ENCODE data around the gene DAG1. TPM values are rescaled to one million over a fixed set of nuclear protein-coding genes. Genes with fewer than 3 reads are reported as not detected.

DAG1 gene
- total RNA-seq, 1 experiment from 2014 or later: 226 TPM

DNA sequence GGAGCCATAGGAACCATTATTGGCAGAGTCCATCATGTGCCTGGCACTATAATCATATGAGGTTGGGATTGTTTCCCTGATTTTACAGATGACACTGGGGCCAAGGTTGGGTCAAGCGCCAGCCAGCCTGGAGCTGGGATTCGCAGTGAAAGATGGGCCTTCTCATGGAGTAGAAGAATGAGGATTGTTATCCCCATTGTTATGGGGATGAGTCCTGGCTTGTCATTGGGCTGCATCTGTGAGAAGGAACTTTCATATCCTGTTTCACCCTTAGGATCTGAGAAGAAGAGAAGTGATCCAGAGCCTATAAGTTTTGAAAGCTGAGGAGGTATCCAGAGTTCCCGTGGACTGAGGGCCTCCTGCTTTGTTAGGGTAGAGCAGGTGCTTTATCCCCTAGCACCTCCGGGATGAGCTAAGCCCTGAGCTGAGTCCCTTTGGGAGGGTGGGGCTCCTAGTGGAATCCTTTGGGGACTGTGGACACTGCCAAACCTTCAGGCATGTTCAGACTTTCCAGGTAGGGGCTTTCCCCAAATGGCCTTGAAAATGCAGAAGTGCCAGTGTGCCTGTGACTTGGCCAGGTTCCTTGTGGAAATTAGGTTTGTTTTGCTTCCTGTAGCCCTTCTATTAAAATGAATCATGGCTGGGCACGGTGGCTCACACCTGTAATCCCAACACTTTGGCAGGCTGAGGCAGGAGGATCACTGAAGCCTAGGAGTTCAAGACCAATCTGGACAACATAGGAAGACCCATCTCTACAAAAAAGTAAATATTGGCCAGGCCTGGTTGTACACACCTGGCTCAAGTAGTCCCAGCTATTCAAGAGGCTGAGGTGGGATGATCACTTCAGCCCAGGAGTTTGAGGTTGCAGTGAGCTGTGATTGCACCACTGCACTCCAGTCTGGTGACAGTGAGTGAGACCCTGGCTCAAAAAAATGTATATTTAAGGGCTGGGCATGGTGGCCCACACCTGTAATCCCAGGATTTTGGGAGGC is 54.0 kb downstream of the DAG1 start:
- CTCF ChIA-PET: interaction anchor here (0.6 to 1.0 kb wide), 4 partner anchors 10 to 356 kb away, joined by 3 to 9 read pairs (median 4); no protein-coding TSS in a partner anchor
- TF ChIP-seq, protein P1, sequence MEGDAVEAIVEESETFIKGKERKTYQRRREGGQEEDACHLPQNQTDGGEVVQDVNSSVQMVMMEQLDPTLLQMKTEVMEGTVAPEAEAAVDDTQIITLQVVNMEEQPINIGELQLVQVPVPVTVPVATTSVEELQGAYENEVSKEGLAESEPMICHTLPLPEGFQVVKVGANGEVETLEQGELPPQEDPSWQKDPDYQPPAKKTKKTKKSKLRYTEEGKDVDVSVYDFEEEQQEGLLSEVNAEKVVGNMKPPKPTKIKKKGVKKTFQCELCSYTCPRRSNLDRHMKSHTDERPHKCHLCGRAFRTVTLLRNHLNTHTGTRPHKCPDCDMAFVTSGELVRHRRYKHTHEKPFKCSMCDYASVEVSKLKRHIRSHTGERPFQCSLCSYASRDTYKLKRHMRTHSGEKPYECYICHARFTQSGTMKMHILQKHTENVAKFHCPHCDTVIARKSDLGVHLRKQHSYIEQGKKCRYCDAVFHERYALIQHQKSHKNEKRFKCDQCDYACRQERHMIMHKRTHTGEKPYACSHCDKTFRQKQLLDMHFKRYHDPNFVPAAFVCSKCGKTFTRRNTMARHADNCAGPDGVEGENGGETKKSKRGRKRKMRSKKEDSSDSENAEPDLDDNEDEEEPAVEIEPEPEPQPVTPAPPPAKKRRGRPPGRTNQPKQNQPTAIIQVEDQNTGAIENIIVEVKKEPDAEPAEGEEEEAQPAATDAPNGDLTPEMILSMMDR (IDR thresholded peaks at IDR 0.05; ENCODE audit: unreplicated experiment): no peak
- Mint-ChIP-seq H3K4me3 (ENCODE audit: low read depth, unreplicated experiment) (no peak overlapping the region), H3K36me3 (ENCODE audit: insufficient read depth, unreplicated experiment) (peaks cover 50% of the 10 kb centered on the region), H3K27ac (ENCODE audit: unreplicated experiment) (no peak overlapping the region), H3K4me1 (ENCODE audit: low read depth, unreplicated experiment) (peaks cover 17% of the 10 kb centered on the region), H3K27me3 (ENCODE audit: unreplicated experiment) (no peaks in the 10 kb centered on the region), H3K9me3 (ENCODE audit: low read depth, unreplicated experiment) (no peaks in the 10 kb centered on the region)
- BruUV-seq (replicated peaks): no TSS peak
- intact Hi-C loops (cut with micrococcal nuclease; ENCODE audit: unreplicated experiment): no loop called here
- DNase-seq: peak; percentile 21

DNA sequence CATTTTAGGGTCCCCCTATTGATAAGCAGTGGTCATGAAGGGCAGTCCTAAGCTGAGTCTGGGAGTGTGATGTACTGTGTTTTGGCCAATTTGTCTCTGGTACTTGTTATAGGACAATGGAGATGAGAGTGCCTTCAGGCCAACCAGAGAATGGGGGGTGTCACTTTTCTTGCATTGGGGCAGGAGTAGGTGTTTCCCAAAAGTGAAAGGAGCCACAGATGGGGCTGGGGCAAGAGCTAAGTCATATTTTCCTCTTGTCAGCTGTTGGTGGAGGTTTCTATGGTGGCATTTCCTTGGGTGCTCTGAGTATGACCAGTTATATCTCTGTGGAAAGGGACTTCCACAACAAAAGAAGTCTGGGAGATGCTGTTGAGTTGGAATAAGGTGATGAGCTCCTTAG is 59.5 kb downstream of the DAG1 start:
- TF ChIP-seq, protein P1 (IDR thresholded peaks at IDR 0.05; ENCODE audit: unreplicated experiment): no peak
- Mint-ChIP-seq H3K4me1 (ENCODE audit: low read depth, unreplicated experiment) (peaks cover 8% of the 10 kb centered on the region), H3K4me3 (ENCODE audit: low read depth, unreplicated experiment) (no peak overlapping the region), H3K27me3 (ENCODE audit: unreplicated experiment) (no peaks in the 10 kb centered on the region), H3K9me3 (ENCODE audit: low read depth, unreplicated experiment) (no peaks in the 10 kb centered on the region), H3K36me3 (ENCODE audit: insufficient read depth, unreplicated experiment) (peaks cover 44% of the 10 kb centered on the region), H3K27ac (ENCODE audit: unreplicated experiment) (no peak overlapping the region)
- intact Hi-C loops (cut with micrococcal nuclease; ENCODE audit: unreplicated experiment): no loop called here
- DNase-seq: no peak
- BruUV-seq (replicated peaks): no TSS peak
- CTCF ChIA-PET: no interaction called here

- intact Hi-C loops (cut with micrococcal nuclease; ENCODE audit: unreplicated experiment): no loop called here
- no peak overlapping the region for H3K4me3 Mint-ChIP-seq (ENCODE audit: low read depth, unreplicated experiment)
- H3K36me3 Mint-ChIP-seq (ENCODE audit: insufficient read depth, unreplicated experiment): peaks cover 42% of the 10 kb centered on the region
- H3K9me3 Mint-ChIP-seq (ENCODE audit: low read depth, unreplicated experiment): no peaks in the 10 kb centered on the region
- no peak overlapping the region for H3K27ac Mint-ChIP-seq (ENCODE audit: unreplicated experiment)
- no peaks in the 10 kb centered on the region for H3K27me3 Mint-ChIP-seq (ENCODE audit: unreplicated experiment)
- TF ChIP-seq, protein P1 (IDR thresholded peaks at IDR 0.05; ENCODE audit: unreplicated experiment): no peak
- H3K4me1 Mint-ChIP-seq (ENCODE audit: low read depth, unreplicated experiment): peaks cover 8% of the 10 kb centered on the region
- DNase-seq: no peak
- CTCF ChIA-PET: no interaction called here
- no TSS peak for BruUV-seq (replicated peaks)
These were observed 60.2 kb downstream of the DAG1 start for GRCh38 chr3:49530231-49530630.

- TF ChIP-seq, protein P1 (IDR thresholded peaks at IDR 0.05; ENCODE audit: unreplicated experiment): no peak
- Mint-ChIP-seq H3K4me3 (ENCODE audit: low read depth, unreplicated experiment) (no peak overlapping the region), H3K4me1 (ENCODE audit: low read depth, unreplicated experiment) (peaks cover 8% of the 10 kb centered on the region), H3K27ac (ENCODE audit: unreplicated experiment) (no peak overlapping the region), H3K9me3 (ENCODE audit: low read depth, unreplicated experiment) (no peaks in the 10 kb centered on the region), H3K27me3 (ENCODE audit: unreplicated experiment) (no peaks in the 10 kb centered on the region), H3K36me3 (ENCODE audit: insufficient read depth, unreplicated experiment) (peaks cover 37% of the 10 kb centered on the region)
- DNase-seq: no peak
- intact Hi-C loops (cut with micrococcal nuclease; ENCODE audit: unreplicated experiment): no loop called here
- CTCF ChIA-PET: no interaction called here
- BruUV-seq (replicated peaks): no TSS peak
These were observed 60.6 kb downstream of the DAG1 start for GRCh38 chr3:49530701-49531100.

Data from Calu3 (cell line).